Epithelial cell of proximal tubule (primary cell): ENCODE measurements around the gene GAS6. TPM values are rescaled to one million over a fixed set of nuclear protein-coding genes. Genes with fewer than 3 reads are reported as not detected.
"Not testable (repeated sequence)": the region's sequence is repeated elsewhere in the genome, so short reads cannot be mapped to it uniquely, and the experiment has no call there.

ENCODE experiments used
- DNase-seq: peaks from one replicate; pipeline ENCODE4 v3.0.0-alpha.2; 2011; ENCODE audit warnings: low read depth
- H3K4me3 ChIP-seq: 2 replicates; pipeline ENCODE4 v1.5.1; 2011; ENCODE audit warnings: low read depth, mild to moderate bottlenecking, low read length
- CTCF ChIP-seq: conservative IDR thresholded peaks from 2 replicates; pipeline ENCODE4 v1.5.1; 2012; ENCODE audit warnings: low read depth, mild to moderate bottlenecking, low read length
- total RNA-seq: library from RNA; depleted of rRNA; stranded (reverse); fragments of >200 nt; gene quantifications from 2 replicates; pipeline ENCODE4 v1.2.3, GENCODE V29; 2015

The GAS6 gene
- total RNA-seq, 1 donor from 2014 or later: 127 TPM

- TF ChIP-seq CTCF: no peak
- no peak for DNase-seq
- no peak overlapping the region for H3K4me3 ChIP-seq
Observed at GRCh38 chr13:113876346-113877148, 12.7 kb upstream of the GAS6 start.

GRCh38 chr13:113875837-113876281 lies 12.0 kb upstream of the GAS6 start:
- TF ChIP-seq CTCF: no peak

GRCh38 chr13:113875429-113875815 lies 11.5 kb upstream of the GAS6 start:
- no peak overlapping the region for H3K4me3 ChIP-seq
- TF ChIP-seq CTCF: no peak
- DNase-seq: no peak

More at GRCh38 chr13:113875837-113876281, 12.0 kb upstream of the GAS6 start:
- DNase-seq: no peak
- no peak overlapping the region for H3K4me3 ChIP-seq

GRCh38 chr13:113874579-113875428 lies 10.9 kb upstream of the GAS6 start:
- H3K4me3 ChIP-seq: no peak overlapping the region
- TF ChIP-seq CTCF: no peak
- no peak for DNase-seq

GRCh38 chr13:113874177-113874576 lies 10.3 kb upstream of the GAS6 start:
- no peak for DNase-seq
- no peak for TF ChIP-seq CTCF
- H3K4me3 ChIP-seq: no peak overlapping the region

- no peak overlapping the region for H3K4me3 ChIP-seq
- no peak for DNase-seq
- TF ChIP-seq CTCF: no peak
Observed at GRCh38 chr13:113869263-113869662, 5.4 kb upstream of the GAS6 start.

- DNase-seq, H3K4me3 ChIP-seq: not testable (repeated sequence)
Observed at GRCh38 chr13:113867913-113868312, 4.0 kb upstream of the GAS6 start.
